DMS53 (cell line): ENCODE results near the gene COL5A1.
"Not testable (repeated sequence)": the region's sequence is repeated elsewhere in the genome, so short reads cannot be mapped to it uniquely, and the experiment has no call there.

Source experiments
- DNase-seq: peaks from one replicate; lab custom pipeline; 2025; lab: John Stamatoyannopoulos, UW

COL5A1 gene

GRCh38 chr9:134678666-134679443 lies 37.3 kb downstream of the COL5A1 start:
- no peak for DNase-seq

GRCh38 chr9:134679616-134680392 lies 38.2 kb downstream of the COL5A1 start:
- DNase-seq, result no peak

GRCh38 chr9:134680393-134681060 lies 38.9 kb downstream of the COL5A1 start:
- DNase-seq, result no peak

- DNase-seq, result no peak
These were observed 39.6 kb downstream of the COL5A1 start for GRCh38 chr9:134681061-134681661.

- DNase-seq, result no peak
These were observed 40.4 kb downstream of the COL5A1 start for GRCh38 chr9:134682026-134682425.

- DNase-seq, result no peak
These were observed 41.2 kb downstream of the COL5A1 start for GRCh38 chr9:134682651-134683364.

GRCh38 chr9:134683714-134684374 lies 42.2 kb downstream of the COL5A1 start:
- DNase-seq, result no peak

GRCh38 chr9:134684375-134684723 lies 42.7 kb downstream of the COL5A1 start:
- no peak for DNase-seq

GRCh38 chr9:134684941-134685340 lies 43.3 kb downstream of the COL5A1 start:
- not testable (repeated sequence) for DNase-seq

- no peak for DNase-seq
These were observed 44.2 kb downstream of the COL5A1 start for GRCh38 chr9:134685784-134686183.

- no peak for DNase-seq
These were observed 45.3 kb downstream of the COL5A1 start for GRCh38 chr9:134686896-134687295.

GRCh38 chr9:134687556-134687955 lies 46.0 kb downstream of the COL5A1 start:
- no peak for DNase-seq

GRCh38 chr9:134688231-134688630 lies 46.6 kb downstream of the COL5A1 start:
- DNase-seq, result no peak

- DNase-seq, result no peak
These were observed 47.2 kb downstream of the COL5A1 start for GRCh38 chr9:134688661-134689320.

- peak; percentile 16 for DNase-seq
These were observed 47.9 kb downstream of the COL5A1 start for GRCh38 chr9:134689321-134690181.

- no peak for DNase-seq
These were observed 48.7 kb downstream of the COL5A1 start for GRCh38 chr9:134690301-134690751.

GRCh38 chr9:134690946-134691694 lies 49.5 kb downstream of the COL5A1 start:
- DNase-seq, result no peak

- DNase-seq, result no peak
These were observed 50.3 kb downstream of the COL5A1 start for GRCh38 chr9:134691695-134692572.
